ENCODE data around the gene ANKH. TPM values are rescaled to one million over a fixed set of nuclear protein-coding genes. Genes with fewer than 3 reads are reported as not detected.
"Not testable (repeated sequence)": the region's sequence is repeated elsewhere in the genome, so short reads cannot be mapped to it uniquely, and the experiment has no call there.

ANKH gene
- total RNA-seq, 2 donors from 2014 or later, result 177 to 205 TPM

GRCh38 chr5:14849516-14850294 is 21.9 kb downstream of the ANKH start:
- H3K27ac ChIP-seq, result no peak overlapping the region
- H3K36me3 ChIP-seq, result peaks cover 4% of the 10 kb centered on the region
- no peak for ATAC-seq (ENCODE audit: insufficient number of reproducible peaks, low FRiP score, low read depth)
- H3K27me3 ChIP-seq (replicated peaks; ENCODE audit: insufficient read depth), result no peaks in the 10 kb centered on the region
- H3K4me1 ChIP-seq (ENCODE audit: control insufficient read depth in 1 of 2, low read depth in 2 of 2), result peaks cover 6 to 46% of the 10 kb centered on the region in 2 donors
- no peak for DNase-seq (ENCODE audit: low spot score)
- no peak overlapping the region for H3K4me3 ChIP-seq
- no peaks in the 10 kb centered on the region for H3K9me3 ChIP-seq
- TF ChIP-seq CTCF (IDR thresholded peaks at IDR 0.05), result no peak

GRCh38 chr5:14848942-14849341 is 22.6 kb downstream of the ANKH start:
- DNase-seq (ENCODE audit: low spot score); H3K9me3 ChIP-seq; H3K27ac ChIP-seq; H3K4me3 ChIP-seq; ATAC-seq (ENCODE audit: insufficient number of reproducible peaks, low FRiP score, low read depth); H3K36me3 ChIP-seq; H3K27me3 ChIP-seq (replicated peaks; ENCODE audit: insufficient read depth): not testable (repeated sequence)
- peaks cover 6 to 46% of the 10 kb centered on the region in 2 donors for H3K4me1 ChIP-seq (ENCODE audit: control insufficient read depth in 1 of 2, low read depth in 2 of 2)

- peaks cover 4% of the 10 kb centered on the region for H3K36me3 ChIP-seq
Measured at GRCh38 chr5:14848385-14848784, 23.2 kb downstream of the ANKH start.

GRCh38 chr5:14847471-14847870 is 24.1 kb downstream of the ANKH start:
- Histone ChIP-seq H3K9me3 (no peaks in the 10 kb centered on the region), H3K4me3 (no peak overlapping the region), H3K27ac (no peak overlapping the region), H3K36me3 (peaks cover 4% of the 10 kb centered on the region), H3K4me1 (ENCODE audit: control insufficient read depth in 1 of 2, low read depth in 2 of 2) (peaks cover 6 to 48% of the 10 kb centered on the region in 2 donors), H3K27me3 (replicated peaks; ENCODE audit: insufficient read depth) (no peaks in the 10 kb centered on the region)
- DNase-seq (ENCODE audit: low spot score) (no peak), ATAC-seq (ENCODE audit: insufficient number of reproducible peaks, low FRiP score, low read depth) (no peak)
- TF ChIP-seq CTCF (IDR thresholded peaks at IDR 0.05), result no peak

More at GRCh38 chr5:14848385-14848784, 23.2 kb downstream of the ANKH start:
- Histone ChIP-seq H3K27me3 (replicated peaks; ENCODE audit: insufficient read depth) (no peaks in the 10 kb centered on the region), H3K4me3 (no peak overlapping the region), H3K27ac (no peak overlapping the region), H3K9me3 (no peaks in the 10 kb centered on the region), H3K4me1 (ENCODE audit: control insufficient read depth in 1 of 2, low read depth in 2 of 2) (peaks cover 6 to 46% of the 10 kb centered on the region in 2 donors)
- ATAC-seq (ENCODE audit: insufficient number of reproducible peaks, low FRiP score, low read depth) (no peak), DNase-seq (ENCODE audit: low spot score) (no peak)
- no peak for TF ChIP-seq CTCF (IDR thresholded peaks at IDR 0.05)

- no peak for TF ChIP-seq CTCF (IDR thresholded peaks at IDR 0.05)
- Histone ChIP-seq H3K4me1 (ENCODE audit: control insufficient read depth in 1 of 2, low read depth in 2 of 2) (peaks cover 8 to 27% of the 10 kb centered on the region in 2 donors), H3K36me3 (no peaks in the 10 kb centered on the region), H3K27me3 (replicated peaks; ENCODE audit: insufficient read depth) (no peaks in the 10 kb centered on the region), H3K4me3 (no peak overlapping the region), H3K27ac (no peak overlapping the region), H3K9me3 (no peaks in the 10 kb centered on the region)
- no peak for ATAC-seq (ENCODE audit: insufficient number of reproducible peaks, low FRiP score, low read depth)
- no peak for DNase-seq (ENCODE audit: low spot score)
Measured at GRCh38 chr5:14842117-14842516, 29.5 kb downstream of the ANKH start.
